A673 (cell line): ENCODE measurements around the gene ROR2. TPM values are rescaled to one million over a fixed set of nuclear protein-coding genes. Genes with fewer than 3 reads are reported as not detected.
"Not testable (repeated sequence)": the region's sequence is repeated elsewhere in the genome, so short reads cannot be mapped to it uniquely, and the experiment has no call there.

Source experiments
- BruUV-seq: library from RNA; stranded (reverse); fragments of 400-500 nt; replicated peaks from 2 replicates; lab custom pipeline; 2021; lab: Mats Ljungman, UMichigan
- CTCF ChIA-PET: fragments of 300-600 bp; sonication (Branson Sonifier 250); formaldehyde crosslinking; loops from one replicate; lab custom pipeline; 2022; ENCODE audit warnings: antibody characterized with exemption; lab: Charles Lee
- POLR2A ChIA-PET: fragments of 300-600 bp; sonication (Branson Sonifier 250); formaldehyde crosslinking; loops from one replicate; lab custom pipeline; 2022; ENCODE audit warnings: antibody characterized with exemption; ENCODE audit not compliant: low non-redundant PET; lab: Charles Lee
- DNase-seq: peaks from one replicate; pipeline ENCODE4 v3.0.0-alpha.2; 2015; ENCODE audit warnings: low spot score
- H3K27ac ChIP-seq: fragments of 200-600 bp; sonication (generic); 2 replicates; pipeline ENCODE4 v1.5.1; 2016; ENCODE audit warnings: mixed run types, low read depth, mild to moderate bottlenecking, mixed read lengths, antibody characterized with exemption, low read length; ENCODE audit not compliant: poor library complexity, severe bottlenecking
- H3K27me3 ChIP-seq: fragments of 200-600 bp; sonication (generic); replicated peaks from 2 replicates; pipeline ENCODE4 v1.6.1; 2017; ENCODE audit warnings: mixed run types, low read depth, mild to moderate bottlenecking, mixed read lengths, antibody characterized with exemption, low read length; ENCODE audit not compliant: insufficient read depth, poor library complexity
- H3K36me3 ChIP-seq: fragments of 200-600 bp; sonication (generic); 2 replicates; pipeline ENCODE4 v1.6.1; 2016; ENCODE audit warnings: mixed run types, mild to moderate bottlenecking, mixed read lengths, antibody characterized with exemption, low read length; ENCODE audit not compliant: insufficient read depth, poor library complexity, severe bottlenecking
- H3K4me1 ChIP-seq: fragments of 200-600 bp; sonication (generic); 2 replicates; pipeline ENCODE4 v1.6.1; 2017; ENCODE audit warnings: mixed run types, mild to moderate bottlenecking, mixed read lengths, antibody characterized with exemption, low read length; ENCODE audit not compliant: insufficient read depth, poor library complexity, severe bottlenecking
- H3K4me3 ChIP-seq: fragments of 200-600 bp; sonication (generic); 2 replicates; pipeline ENCODE4 v1.5.1; 2016; ENCODE audit warnings: low read depth, mixed run types, mild to moderate bottlenecking, mixed read lengths, low read length; ENCODE audit not compliant: poor library complexity, severe bottlenecking
- H3K9me3 ChIP-seq: fragments of 200-600 bp; sonication (generic); 2 replicates; pipeline ENCODE4 v1.6.1; 2016; ENCODE audit warnings: mixed run types, low read depth, mild to moderate bottlenecking, mixed read lengths, antibody characterized with exemption, low read length; ENCODE audit not compliant: poor library complexity, severe bottlenecking
- EZH2 ChIP-seq: fragments of 200-600 bp; sonication (generic); IDR thresholded peaks from 2 replicates; pipeline ENCODE4 v1.6.1; 2017; ENCODE audit warnings: borderline replicate concordance, low read depth, mild to moderate bottlenecking, mixed read lengths, antibody characterized with exemption, low read length; ENCODE audit not compliant: poor library complexity, severe bottlenecking
- intact Hi-C: fragments of 100-400 bp; cut with micrococcal nuclease; formaldehyde crosslinking; loops from one replicate; pipeline ENCODE4 v1.10.0; 2022; ENCODE audit not compliant: unreplicated experiment
- total RNA-seq: library from RNA; stranded (reverse); gene quantifications from 2 replicates; pipeline ENCODE4 v1.2.3, GENCODE V29; 2021
- TF ChIP-seq, protein P1 (sequence below): fragments of 300-800, 200-600 bp; sonication (generic); conservative IDR thresholded peaks from 2 replicates; pipeline ENCODE4 v1.5.1; 2017; ENCODE audit warnings: low read depth, mild to moderate bottlenecking, antibody characterized with exemption, low read length, moderate library complexity, mixed read lengths

Gene ROR2
- total RNA-seq, 1 experiment from 2014 or later = 12.3 TPM

DNA sequence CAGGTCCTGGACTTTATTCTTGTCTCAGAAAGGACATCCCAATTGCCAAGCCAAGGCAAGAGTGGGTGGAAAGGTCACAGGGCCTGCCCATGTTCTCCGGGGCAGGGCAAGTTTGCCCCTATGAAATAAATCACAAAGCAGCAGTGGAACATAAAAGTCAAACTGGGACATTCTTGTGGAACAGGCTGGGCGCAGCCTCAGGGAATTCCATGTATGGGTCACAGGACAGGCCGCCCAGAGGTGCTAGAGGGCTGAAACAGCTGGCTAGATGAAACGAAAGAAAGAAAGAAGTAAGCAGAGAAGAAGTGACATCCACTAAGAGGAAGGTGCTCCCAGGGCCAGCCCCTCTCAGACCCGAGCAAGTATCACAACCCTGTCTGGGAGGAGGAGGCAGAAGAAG is 307.3 kb downstream of the ROR2 start:
- no peak for DNase-seq
- Histone ChIP-seq H3K9me3 (no peaks in the 10 kb centered on the region), H3K36me3 (no peaks in the 10 kb centered on the region), H3K4me1 (no peaks in the 10 kb centered on the region), H3K4me3 (no peak overlapping the region), H3K27ac (no peak overlapping the region), H3K27me3 (no peaks in the 10 kb centered on the region)
- TF ChIP-seq, protein P1, sequence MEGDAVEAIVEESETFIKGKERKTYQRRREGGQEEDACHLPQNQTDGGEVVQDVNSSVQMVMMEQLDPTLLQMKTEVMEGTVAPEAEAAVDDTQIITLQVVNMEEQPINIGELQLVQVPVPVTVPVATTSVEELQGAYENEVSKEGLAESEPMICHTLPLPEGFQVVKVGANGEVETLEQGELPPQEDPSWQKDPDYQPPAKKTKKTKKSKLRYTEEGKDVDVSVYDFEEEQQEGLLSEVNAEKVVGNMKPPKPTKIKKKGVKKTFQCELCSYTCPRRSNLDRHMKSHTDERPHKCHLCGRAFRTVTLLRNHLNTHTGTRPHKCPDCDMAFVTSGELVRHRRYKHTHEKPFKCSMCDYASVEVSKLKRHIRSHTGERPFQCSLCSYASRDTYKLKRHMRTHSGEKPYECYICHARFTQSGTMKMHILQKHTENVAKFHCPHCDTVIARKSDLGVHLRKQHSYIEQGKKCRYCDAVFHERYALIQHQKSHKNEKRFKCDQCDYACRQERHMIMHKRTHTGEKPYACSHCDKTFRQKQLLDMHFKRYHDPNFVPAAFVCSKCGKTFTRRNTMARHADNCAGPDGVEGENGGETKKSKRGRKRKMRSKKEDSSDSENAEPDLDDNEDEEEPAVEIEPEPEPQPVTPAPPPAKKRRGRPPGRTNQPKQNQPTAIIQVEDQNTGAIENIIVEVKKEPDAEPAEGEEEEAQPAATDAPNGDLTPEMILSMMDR = no peak
- no peak for TF ChIP-seq EZH2
- ChIA-PET CTCF (no interaction called here), POLR2A (no interaction called here)
- BruUV-seq = no TSS peak
- intact Hi-C loops = no loop called here

GRCh38 chr9:91640428-91640827 is 309.6 kb downstream of the ROR2 start:
- H3K27ac ChIP-seq = no peak overlapping the region
- no peaks in the 10 kb centered on the region for H3K4me1 ChIP-seq
- no peaks in the 10 kb centered on the region for H3K27me3 ChIP-seq
- no peaks in the 10 kb centered on the region for H3K9me3 ChIP-seq
- intact Hi-C loops = no loop called here
- no peak for DNase-seq
- ChIA-PET POLR2A (no interaction called here), CTCF (no interaction called here)
- no peak overlapping the region for H3K4me3 ChIP-seq
- no TSS peak for BruUV-seq
- TF ChIP-seq EZH2 = no peak
- TF ChIP-seq, protein P1 = no peak
- H3K36me3 ChIP-seq = no peaks in the 10 kb centered on the region

DNA sequence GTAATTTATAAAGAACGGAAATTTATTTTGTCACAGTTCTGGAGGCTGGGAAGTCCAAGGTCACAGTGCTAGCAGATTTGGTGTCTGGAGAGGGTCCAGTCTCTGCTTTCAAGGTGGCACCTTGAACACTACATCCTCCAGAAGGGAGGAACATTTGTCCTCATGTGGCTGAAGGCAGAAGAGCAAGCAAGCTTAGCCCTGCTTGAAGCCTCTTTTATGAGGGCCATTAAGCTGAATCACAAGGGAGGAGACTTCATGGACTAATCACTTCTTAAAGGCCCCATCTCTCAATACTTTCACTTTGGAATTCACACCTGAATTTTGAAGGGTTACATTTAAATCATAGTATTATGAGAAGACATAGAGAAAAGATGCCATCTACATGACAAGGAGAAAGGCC is 311.0 kb downstream of the ROR2 start:
- Histone ChIP-seq H3K36me3 (no peaks in the 10 kb centered on the region), H3K27ac (no peak overlapping the region), H3K4me1 (no peaks in the 10 kb centered on the region), H3K27me3 (no peaks in the 10 kb centered on the region), H3K9me3 (no peaks in the 10 kb centered on the region), H3K4me3 (no peak overlapping the region)
- intact Hi-C loops = no loop called here
- DNase-seq = peak; percentile 3
- ChIA-PET POLR2A (no interaction called here), CTCF (no interaction called here)
- no TSS peak for BruUV-seq
- TF ChIP-seq EZH2 = no peak
- TF ChIP-seq, protein P1 = no peak

GRCh38 chr9:91634832-91635231 is 315.2 kb downstream of the ROR2 start:
- CTCF ChIA-PET, H3K4me3 ChIP-seq, DNase-seq, intact Hi-C loops, H3K36me3 ChIP-seq, H3K4me1 ChIP-seq, H3K27ac ChIP-seq, H3K27me3 ChIP-seq, H3K9me3 ChIP-seq, POLR2A ChIA-PET, BruUV-seq: not testable (repeated sequence)
